Measurements from ENCODE around the gene IFIT2. TPM values are rescaled to one million over a fixed set of nuclear protein-coding genes. Genes with fewer than 3 reads are reported as not detected.
"Not testable (repeated sequence)": the region's sequence is repeated elsewhere in the genome, so short reads cannot be mapped to it uniquely, and the experiment has no call there.

The IFIT2 gene
- total RNA-seq, 1 experiment from 2014 or later: 0.45 TPM

- no peak overlapping the region for H3K4me3 ChIP-seq (ENCODE audit: insufficient read depth, low read depth, low read length)
- no peaks in the 10 kb centered on the region for H3K27me3 ChIP-seq (ENCODE audit: control insufficient read depth, insufficient read depth, low read length)
- H3K36me3 ChIP-seq (replicated peaks; ENCODE audit: control insufficient read depth, insufficient read depth, low read length): no peaks in the 10 kb centered on the region
- no peak for DNase-seq
Measured at GRCh38 chr10:89270153-89270483, 31.7 kb upstream of the IFIT2 start.

- Histone ChIP-seq H3K36me3 (replicated peaks; ENCODE audit: control insufficient read depth, insufficient read depth, low read length) (no peaks in the 10 kb centered on the region), H3K27me3 (ENCODE audit: control insufficient read depth, insufficient read depth, low read length) (no peaks in the 10 kb centered on the region), H3K4me3 (ENCODE audit: insufficient read depth, low read depth, low read length) (no peak overlapping the region)
- no peak for DNase-seq
Measured at GRCh38 chr10:89271532-89271931, 30.3 kb upstream of the IFIT2 start.

GRCh38 chr10:89273680-89274079, 28.2 kb upstream of the IFIT2 start:
- no peak for DNase-seq
- Histone ChIP-seq H3K4me3 (ENCODE audit: insufficient read depth, low read depth, low read length) (no peak overlapping the region), H3K36me3 (replicated peaks; ENCODE audit: control insufficient read depth, insufficient read depth, low read length) (no peaks in the 10 kb centered on the region), H3K27me3 (ENCODE audit: control insufficient read depth, insufficient read depth, low read length) (no peaks in the 10 kb centered on the region)

GRCh38 chr10:89274928-89275327, 26.9 kb upstream of the IFIT2 start:
- Histone ChIP-seq H3K36me3 (replicated peaks; ENCODE audit: control insufficient read depth, insufficient read depth, low read length) (no peaks in the 10 kb centered on the region), H3K4me3 (ENCODE audit: insufficient read depth, low read depth, low read length) (no peak overlapping the region), H3K27me3 (ENCODE audit: control insufficient read depth, insufficient read depth, low read length) (no peaks in the 10 kb centered on the region)
- DNase-seq: no peak

GRCh38 chr10:89275383-89275782, 26.5 kb upstream of the IFIT2 start:
- no peak overlapping the region for H3K4me3 ChIP-seq (ENCODE audit: insufficient read depth, low read depth, low read length)
- no peaks in the 10 kb centered on the region for H3K36me3 ChIP-seq (replicated peaks; ENCODE audit: control insufficient read depth, insufficient read depth, low read length)
- H3K27me3 ChIP-seq (ENCODE audit: control insufficient read depth, insufficient read depth, low read length): no peaks in the 10 kb centered on the region
- DNase-seq: no peak

- no peak for DNase-seq
- no peaks in the 10 kb centered on the region for H3K27me3 ChIP-seq (ENCODE audit: control insufficient read depth, insufficient read depth, low read length)
- no peaks in the 10 kb centered on the region for H3K36me3 ChIP-seq (replicated peaks; ENCODE audit: control insufficient read depth, insufficient read depth, low read length)
- H3K4me3 ChIP-seq (ENCODE audit: insufficient read depth, low read depth, low read length): no peak overlapping the region
Measured at GRCh38 chr10:89278034-89278535, 23.8 kb upstream of the IFIT2 start.

DNA sequence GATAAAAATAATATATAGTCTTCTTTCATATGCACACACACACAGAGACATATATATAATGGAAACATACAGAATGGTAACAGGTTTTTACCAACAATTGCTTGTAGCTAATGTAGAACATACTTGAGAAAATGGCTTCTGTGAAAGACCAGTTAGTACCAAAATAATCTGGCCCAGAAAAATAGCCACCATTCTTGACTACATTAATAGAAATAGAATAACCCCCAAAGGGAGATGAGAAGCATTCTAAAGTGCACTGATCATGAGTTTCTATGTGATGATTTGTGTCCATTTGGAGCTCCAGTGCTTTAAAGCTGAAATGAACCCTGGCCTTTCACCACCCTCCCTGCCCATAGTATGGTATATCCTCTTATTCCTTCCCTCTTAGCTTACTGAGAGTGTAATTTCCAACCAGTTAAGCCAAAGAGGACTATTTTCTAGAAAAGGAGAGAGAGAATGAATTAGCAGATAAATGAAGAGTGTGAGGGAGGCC, 22.9 kb upstream of the IFIT2 start:
- Histone ChIP-seq H3K36me3 (replicated peaks; ENCODE audit: control insufficient read depth, insufficient read depth, low read length) (no peaks in the 10 kb centered on the region), H3K4me3 (ENCODE audit: insufficient read depth, low read depth, low read length) (no peak overlapping the region), H3K27me3 (ENCODE audit: control insufficient read depth, insufficient read depth, low read length) (no peaks in the 10 kb centered on the region)
- no peak for DNase-seq

- Histone ChIP-seq H3K27me3 (ENCODE audit: control insufficient read depth, insufficient read depth, low read length) (no peaks in the 10 kb centered on the region), H3K36me3 (replicated peaks; ENCODE audit: control insufficient read depth, insufficient read depth, low read length) (no peaks in the 10 kb centered on the region), H3K4me3 (ENCODE audit: insufficient read depth, low read depth, low read length) (no peak overlapping the region)
- DNase-seq: no peak
Measured at GRCh38 chr10:89279421-89279869, 22.4 kb upstream of the IFIT2 start.

DNA sequence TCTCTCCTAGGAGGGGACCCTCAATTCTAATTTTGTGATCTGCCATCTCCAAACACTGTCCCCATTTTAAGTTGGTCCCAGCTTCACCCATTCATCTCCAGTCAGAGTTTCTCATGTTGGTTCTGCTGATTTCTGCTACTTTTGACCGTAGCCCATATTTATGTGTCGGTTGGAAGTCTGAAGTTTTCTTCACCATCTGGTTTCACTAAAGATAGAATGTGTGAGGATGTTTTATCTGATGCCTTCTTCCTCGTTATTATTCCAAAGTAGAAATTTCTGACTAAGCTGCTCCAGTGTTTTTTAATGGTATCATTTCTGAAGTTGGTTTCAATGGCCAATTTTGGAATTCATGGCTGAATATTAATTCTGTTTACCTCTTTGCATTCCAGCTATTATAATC, 21.3 kb upstream of the IFIT2 start:
- Histone ChIP-seq H3K27me3 (ENCODE audit: control insufficient read depth, insufficient read depth, low read length) (no peaks in the 10 kb centered on the region), H3K4me3 (ENCODE audit: insufficient read depth, low read depth, low read length) (no peak overlapping the region), H3K36me3 (replicated peaks; ENCODE audit: control insufficient read depth, insufficient read depth, low read length) (no peaks in the 10 kb centered on the region)
- DNase-seq: no peak

GRCh38 chr10:89281606-89282395, 20.0 kb upstream of the IFIT2 start:
- Histone ChIP-seq H3K36me3 (replicated peaks; ENCODE audit: control insufficient read depth, insufficient read depth, low read length) (no peaks in the 10 kb centered on the region), H3K4me3 (ENCODE audit: insufficient read depth, low read depth, low read length) (no peak overlapping the region), H3K27me3 (ENCODE audit: control insufficient read depth, insufficient read depth, low read length) (no peaks in the 10 kb centered on the region)
- DNase-seq: no peak

DNA sequence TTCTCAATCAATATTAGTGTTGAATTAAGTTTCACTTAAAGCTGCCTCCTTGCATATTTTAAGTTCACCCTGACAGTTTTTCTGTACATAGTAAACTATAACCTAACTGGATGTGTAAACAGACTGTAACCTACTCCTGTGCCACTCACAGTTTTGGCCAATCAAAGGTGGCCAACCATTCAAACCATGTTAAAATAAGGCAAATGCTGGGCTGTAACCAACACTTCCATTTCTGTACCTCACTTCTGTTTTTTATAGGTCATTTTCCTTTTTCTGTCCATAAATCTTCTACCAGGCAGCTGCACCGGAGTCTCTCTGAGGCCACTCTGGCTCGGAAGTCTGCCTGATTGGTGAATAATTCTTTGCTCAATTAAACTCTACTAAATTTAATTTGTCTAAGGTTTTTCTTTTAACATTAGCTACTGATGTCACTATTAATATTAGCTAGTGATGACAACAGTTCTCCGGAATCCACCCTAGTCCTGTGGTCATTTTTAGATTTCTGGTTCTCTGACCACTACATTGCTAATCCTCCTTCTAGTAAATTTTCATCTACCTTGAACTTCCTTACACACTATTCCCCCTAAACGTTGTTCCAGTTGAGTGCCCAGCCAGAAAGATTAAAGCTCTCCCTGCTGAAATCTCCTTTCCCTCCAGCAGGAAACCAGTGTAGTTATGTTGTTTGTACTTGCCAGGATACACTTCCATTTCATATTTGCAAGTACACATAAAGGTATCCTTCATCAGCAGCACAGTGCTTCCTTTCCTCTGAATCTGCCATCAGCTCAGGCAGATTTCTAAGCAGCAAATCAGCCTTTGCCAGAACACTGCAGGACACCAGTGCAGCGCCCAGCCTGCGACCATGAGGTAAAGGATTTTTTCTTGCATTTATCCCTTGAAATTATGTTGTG, 18.6 kb upstream of the IFIT2 start:
- DNase-seq: no peak
- H3K27me3 ChIP-seq (ENCODE audit: control insufficient read depth, insufficient read depth, low read length): no peaks in the 10 kb centered on the region
- no peak overlapping the region for H3K4me3 ChIP-seq (ENCODE audit: insufficient read depth, low read depth, low read length)

DNA sequence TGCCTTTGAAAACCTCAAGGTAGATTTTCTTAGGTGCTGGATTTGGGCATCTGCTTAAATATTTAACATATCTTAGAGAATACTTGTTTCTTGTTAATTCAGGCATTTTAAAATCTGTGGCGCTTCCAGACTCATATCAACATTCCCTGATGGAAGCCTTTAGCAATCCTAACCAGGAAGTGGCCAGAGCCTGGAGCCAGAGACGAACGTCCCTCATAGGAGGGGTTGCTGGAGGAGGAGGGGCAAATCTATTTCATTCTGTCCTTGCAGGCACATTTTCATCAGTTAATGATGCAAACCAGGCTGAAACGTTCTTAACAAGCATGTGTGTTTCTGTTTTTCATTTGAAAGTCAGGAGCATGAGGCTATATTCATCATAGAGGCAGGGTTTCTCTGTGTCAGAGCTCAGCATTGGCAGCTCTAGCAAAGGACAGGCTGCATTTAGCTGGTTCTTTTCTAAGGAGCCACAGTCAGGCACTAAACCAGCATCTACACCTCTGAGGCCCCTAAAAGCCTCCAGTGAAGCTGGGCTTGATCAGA, 17.8 kb upstream of the IFIT2 start:
- H3K36me3 ChIP-seq (replicated peaks; ENCODE audit: control insufficient read depth, insufficient read depth, low read length): no peaks in the 10 kb centered on the region
- H3K4me3 ChIP-seq (ENCODE audit: insufficient read depth, low read depth, low read length): no peak overlapping the region
- H3K27me3 ChIP-seq (ENCODE audit: control insufficient read depth, insufficient read depth, low read length): no peaks in the 10 kb centered on the region
- DNase-seq: no peak

More for the DNA sequence above, 18.6 kb upstream of the IFIT2 start:
- no peaks in the 10 kb centered on the region for H3K36me3 ChIP-seq (replicated peaks; ENCODE audit: control insufficient read depth, insufficient read depth, low read length)

- H3K36me3 ChIP-seq (replicated peaks; ENCODE audit: control insufficient read depth, insufficient read depth, low read length); H3K27me3 ChIP-seq (ENCODE audit: control insufficient read depth, insufficient read depth, low read length); DNase-seq: not testable (repeated sequence)
- peak overlapping the region; percentile 25; the same call in 1 of the 2 replicates for H3K4me3 ChIP-seq (ENCODE audit: insufficient read depth, low read depth, low read length)
Measured at GRCh38 chr10:89284711-89285110, 17.1 kb upstream of the IFIT2 start.

- not testable (repeated sequence) for H3K27me3 ChIP-seq (ENCODE audit: control insufficient read depth, insufficient read depth, low read length); DNase-seq; H3K36me3 ChIP-seq (replicated peaks; ENCODE audit: control insufficient read depth, insufficient read depth, low read length)
- H3K4me3 ChIP-seq (ENCODE audit: insufficient read depth, low read depth, low read length): peak overlapping the region; percentile 25; the same call in 1 of the 2 replicates
Measured at GRCh38 chr10:89285303-89285702, 16.5 kb upstream of the IFIT2 start.

Data from H7 (cell line).